ENCODE data around the gene UGT2A3.

Gene UGT2A3

DNA sequence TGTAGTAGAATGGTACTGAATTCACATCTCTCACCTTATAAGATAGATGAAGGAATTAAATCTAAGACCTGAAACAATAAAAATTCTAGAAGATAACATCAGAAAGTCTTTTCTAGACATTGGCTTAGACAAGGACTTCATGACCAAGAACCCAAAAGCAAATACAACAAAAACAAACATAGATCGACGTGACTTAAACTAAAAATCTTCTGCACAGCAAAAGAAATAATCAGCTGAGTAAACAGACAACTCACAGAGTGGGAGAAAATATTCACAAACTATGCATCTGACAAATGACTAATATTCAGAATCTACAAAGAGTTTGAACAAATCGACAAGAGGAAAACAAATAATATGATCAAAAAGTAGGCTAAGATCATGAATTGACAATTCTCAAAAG, 38.8 kb downstream of the UGT2A3 start:
- no peak for DNase-seq (ENCODE audit: low spot score)

DNA sequence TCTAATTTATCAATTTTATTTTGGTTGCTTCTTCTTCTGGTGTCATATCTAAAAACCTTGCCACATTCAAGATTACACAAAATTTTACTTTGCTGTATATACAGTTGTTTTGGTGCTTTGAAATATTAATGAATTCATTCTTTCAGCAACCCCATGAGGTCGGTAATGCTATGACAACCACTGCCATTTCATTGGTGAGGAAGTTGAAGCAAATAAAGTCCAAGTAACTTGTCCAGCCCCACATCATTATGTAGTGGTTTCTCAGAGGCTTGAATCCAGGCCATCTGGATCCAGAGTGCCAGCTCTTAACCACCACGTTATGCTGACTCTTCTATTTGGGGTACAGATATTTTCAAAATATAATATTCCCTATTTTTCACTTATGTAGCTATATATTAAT, 42.2 kb downstream of the UGT2A3 start:
- DNase-seq (ENCODE audit: low spot score): no peak

DNA sequence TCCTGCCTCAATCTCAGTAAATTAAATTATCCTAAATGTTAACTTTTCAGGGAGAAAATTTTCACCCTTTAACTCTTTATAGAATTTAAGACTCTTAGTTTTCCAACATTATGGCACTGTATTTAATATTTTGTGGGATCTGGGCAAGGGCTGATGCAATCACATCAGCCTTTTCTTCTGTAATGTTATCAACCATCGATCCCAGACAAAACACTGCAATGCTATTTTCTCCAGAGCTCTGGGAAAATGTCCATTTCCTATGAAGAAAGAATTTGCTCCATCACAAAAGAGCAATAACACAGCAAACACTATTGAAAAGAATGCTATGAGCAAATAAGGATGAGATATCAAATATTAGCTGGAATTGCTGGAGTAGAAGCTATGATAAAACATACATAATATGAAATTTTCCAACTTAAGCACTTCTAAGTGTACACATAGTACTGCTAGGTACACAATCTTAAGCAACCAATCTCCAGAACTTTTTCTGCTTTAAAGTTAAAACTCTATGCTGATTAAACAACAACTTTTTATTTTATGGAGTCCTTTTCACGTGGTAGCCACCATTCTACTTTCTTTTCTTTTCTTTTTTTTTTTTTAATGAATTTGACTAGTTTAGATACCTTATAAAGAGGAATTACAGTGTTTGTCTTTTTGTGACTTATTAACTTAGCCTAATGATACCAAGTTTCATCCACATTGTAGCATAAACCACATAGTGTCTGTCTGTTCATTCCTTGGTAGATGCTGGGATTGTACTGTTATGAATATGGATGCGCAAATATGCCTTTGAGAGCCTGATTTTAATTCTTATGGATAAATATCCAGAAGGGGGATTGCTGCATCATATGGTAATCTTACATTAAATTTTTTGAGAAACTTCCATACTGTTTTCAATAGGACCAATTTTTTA, 43.6 kb downstream of the UGT2A3 start:
- no peak for DNase-seq (ENCODE audit: low spot score)

DNA sequence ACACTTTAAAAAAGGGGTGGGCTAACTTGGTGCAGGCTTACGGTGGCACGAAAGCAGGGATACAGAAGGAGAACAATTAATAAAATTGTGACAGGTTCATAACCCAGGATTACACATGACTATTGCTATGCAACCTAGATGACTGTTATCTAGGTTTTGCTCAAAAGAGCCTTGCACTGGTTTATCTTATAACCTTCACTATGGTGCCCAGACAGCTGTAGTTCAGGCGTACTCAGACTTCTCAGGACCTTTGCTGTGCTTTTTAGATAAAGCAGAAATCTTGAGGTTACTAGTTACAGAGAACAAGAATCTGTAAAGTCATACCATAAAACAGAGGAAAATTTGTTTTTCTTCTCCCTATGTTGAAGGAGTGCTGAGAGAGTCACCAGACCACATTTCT, 44.4 kb downstream of the UGT2A3 start:
- DNase-seq (ENCODE audit: low spot score): no peak

DNA sequence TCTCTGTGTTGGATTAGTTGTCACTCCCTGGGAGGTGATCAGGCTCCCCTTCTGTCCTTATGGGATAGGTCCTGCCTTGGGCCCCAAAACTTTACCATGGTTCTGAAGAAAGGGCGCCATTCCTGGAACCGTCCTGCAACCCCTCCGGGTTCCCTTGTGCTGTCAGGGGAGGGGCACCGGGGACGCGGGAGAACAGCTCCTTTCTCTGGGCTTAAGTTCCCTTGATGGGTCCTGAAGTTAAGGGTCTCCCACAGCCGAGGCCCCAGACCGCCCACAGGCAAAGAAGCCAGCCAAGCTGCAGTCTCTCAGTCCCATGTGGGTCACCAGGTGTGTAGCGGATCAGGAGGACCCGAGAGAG, 44.8 kb downstream of the UGT2A3 start:
- no peak for DNase-seq (ENCODE audit: low spot score)

DNA sequence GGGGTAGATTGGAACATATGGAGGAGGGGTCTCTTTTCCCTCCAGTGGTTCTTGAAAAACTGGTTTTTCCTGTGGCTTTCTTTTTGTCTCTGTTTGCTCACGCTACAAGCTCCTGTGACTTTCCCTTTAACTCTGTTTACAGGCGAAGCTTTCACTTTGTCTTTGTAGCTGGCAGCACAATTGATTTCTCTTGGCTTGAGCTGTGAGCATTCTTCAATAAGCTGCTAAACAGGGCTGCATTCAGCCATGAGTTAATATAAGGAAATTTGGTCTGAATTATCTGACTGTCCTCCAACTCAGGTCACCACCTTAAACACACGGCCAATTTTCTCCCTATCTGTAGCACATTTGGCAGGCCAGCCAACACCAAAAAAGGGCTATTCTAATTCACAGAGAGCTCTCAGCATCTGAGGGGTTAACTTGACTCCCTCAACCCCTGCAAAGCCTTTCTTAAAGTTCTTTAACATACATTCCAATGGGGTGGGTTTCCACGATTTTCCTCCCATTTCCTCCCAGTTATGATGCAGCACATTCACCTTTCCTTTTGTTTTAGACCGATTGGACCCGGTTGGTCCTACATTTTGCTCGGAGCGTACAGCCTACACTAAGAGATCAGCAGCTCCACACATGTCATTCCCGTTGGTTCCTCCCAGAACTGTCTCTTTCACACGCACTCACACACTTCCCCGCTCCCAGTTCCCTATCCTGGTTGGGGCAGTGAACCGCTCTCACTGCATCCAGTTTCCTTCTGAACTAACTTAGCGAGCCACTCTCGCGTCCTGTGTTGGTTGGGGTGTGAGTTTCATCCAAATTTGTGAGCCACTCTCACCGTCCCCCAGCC, 45.4 kb downstream of the UGT2A3 start:
- DNase-seq (ENCODE audit: low spot score): no peak

DNA sequence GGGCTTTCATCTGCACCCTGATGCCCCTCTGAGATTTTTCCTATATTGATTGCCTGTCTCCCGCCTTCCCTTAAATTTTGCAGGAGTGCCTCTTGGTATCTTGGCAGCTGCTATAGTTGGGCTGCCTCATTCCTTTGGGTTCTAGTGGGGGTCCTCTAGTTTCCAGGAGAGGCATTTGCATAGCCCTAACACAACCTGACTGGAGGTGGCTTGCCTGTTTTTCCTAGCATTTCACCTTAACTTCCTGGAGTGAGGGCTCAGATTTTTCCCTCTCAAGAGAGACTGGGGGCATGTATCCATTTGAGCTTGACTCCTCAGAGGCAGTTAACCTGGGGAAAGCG, 46.0 kb downstream of the UGT2A3 start:
- no peak for DNase-seq (ENCODE audit: low spot score)

DNA sequence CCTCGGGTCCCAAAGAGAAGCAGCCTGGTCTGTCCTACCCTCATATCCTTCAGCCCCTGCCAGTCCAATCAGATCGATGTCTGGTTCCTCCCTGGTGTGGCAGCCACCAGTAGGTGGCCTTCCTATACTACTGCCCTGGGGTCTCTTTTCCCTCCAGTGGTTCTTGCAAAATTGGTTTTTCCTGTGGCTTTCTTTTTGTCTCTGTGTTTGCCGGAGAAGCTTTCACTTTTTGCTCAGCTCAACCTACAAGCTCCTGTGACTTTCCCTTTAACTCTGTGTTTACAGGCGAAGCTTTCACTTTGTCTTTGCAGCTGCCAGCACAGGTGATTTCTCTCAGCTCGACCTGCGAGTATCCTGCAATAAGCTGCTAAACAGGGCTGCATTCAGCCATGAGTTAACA, 46.8 kb downstream of the UGT2A3 start:
- no peak for DNase-seq (ENCODE audit: low spot score)

DNA sequence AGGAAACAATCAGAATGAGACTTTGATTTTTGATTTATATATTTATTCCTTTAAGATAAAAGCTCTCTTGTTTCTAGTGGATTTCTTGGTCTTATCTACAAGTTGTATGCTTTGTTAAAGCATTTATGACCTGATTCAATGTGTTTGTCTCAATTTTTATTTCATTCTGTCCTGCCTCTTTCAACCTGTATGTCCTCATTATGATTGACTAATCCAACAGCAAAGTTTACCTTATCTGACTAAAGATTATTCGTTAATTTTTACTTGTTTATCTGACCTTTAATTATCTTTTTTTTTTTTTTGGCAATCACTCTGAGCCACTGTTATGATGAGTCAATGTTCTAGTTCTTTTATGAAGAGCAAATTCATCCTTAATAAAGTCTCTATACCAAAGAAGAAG, 54.9 kb downstream of the UGT2A3 start:
- no peak for DNase-seq (ENCODE audit: low spot score)

DNA sequence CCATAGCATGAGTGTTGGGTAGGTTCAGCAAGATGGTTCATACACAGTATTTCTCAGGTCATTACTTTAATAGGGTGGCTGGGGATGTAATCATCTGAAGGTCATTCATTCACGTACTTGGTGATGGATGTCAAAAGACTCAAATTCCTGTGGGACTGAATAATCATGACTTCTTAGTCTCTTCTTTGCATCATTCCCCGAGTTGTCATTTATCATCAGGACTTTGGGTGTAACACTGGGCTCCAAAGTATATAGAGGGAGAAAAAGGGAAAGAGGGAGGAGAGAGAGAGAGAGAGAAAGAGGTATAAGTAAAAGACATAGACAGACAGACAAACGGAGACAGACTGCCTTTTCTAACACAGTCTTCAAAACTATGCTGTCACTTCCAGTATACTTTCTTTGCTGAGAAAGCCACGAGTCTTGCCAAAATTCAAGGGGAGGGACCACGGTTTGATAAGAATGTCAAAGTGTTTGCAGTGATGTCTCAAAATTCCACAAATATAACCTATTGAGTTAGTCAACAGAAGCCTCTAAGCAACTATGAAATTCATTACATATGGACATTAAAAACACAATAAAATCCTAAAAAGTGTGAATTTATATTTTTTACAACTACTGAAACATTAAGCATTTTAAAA, 55.9 kb downstream of the UGT2A3 start:
- DNase-seq (ENCODE audit: low spot score): no peak

DNA sequence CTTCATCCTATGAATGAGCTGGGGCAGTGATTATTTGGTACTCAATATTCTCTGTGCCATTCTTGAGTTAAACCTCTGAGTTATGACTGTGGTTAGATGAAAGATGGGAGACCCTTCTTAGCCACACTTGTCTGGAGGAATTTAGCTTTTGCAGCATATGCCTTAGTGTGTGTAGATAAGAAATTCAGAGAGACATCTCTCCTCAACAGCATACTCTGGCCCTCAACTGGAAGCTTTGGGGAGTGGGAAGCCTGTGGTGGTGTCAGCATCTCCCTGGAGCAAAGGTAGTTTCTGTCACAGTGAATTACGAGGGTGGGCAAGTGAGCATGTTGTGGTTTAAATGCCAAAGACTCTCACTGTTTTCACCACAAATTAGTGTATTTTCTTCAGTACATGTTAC, 58.7 kb downstream of the UGT2A3 start:
- DNase-seq (ENCODE audit: low spot score): no peak

DNA sequence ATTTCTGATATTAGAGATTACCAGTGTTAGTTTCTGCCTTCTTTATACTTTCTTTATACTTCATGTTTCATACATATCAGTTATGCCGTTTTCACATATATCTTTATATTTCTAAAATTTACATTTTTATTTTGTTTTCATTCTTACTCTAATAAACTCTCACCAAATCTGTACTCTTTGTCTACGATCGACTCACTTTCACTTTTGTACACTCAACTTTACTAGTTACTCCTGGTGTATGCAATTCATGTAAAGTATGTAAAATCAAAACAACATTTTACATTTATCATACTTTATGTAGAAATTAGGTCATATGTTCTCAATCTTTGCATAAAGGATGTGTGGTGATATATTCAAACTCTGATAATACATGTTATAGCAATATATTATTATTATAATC, 59.9 kb downstream of the UGT2A3 start:
- DNase-seq (ENCODE audit: low spot score): no peak

DNA sequence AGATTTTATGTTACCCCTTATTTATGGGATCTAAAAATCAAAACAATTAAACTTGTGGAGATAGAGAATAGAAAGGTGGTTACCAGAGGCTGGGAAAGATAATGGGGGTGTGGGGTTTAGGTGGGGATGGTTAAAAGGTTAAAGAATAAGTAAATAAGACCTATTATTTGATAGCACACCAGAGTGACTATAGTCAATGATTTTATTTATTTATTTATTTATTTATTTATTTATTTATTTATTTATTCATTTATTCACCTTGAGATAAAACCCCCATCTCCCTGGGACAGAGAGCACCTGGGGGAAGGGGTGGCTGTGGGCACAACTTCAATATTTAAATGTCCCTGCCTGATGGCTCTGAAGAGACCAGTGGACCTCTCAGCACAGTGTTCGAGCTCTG, 66.1 kb downstream of the UGT2A3 start:
- DNase-seq (ENCODE audit: low spot score): no peak

DNA sequence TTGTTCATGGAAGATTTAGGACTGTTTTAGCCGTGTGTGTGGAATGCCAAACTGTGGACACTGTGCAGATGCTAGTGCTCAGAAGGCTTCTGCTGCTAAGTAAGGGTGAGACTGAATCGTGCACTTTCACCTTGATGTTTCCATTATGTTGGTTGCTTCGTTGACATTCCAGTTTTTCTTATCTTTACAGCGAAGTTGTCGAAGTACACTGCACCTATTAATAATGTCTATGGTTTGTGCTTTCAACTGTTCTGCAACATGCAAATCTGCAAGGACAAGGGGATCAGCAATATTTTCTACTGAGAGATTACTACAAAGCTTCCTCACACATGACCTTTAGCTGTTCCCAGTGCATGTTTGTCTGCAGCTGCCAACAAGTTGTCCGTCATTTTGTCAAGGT, 67.7 kb downstream of the UGT2A3 start:
- DNase-seq (ENCODE audit: low spot score): no peak

Data from activated CD4-positive, alpha-beta T cell treated with anti-CD3 and anti-CD28 coated beads, Interleukin-2, Interleukin-4, amounts not matched to agents 100 ng/mL and 50 ng/mL, durations not matched to agents 16 hours and 8 hours (primary cell).